HG02571 (cell line): ENCODE data around the gene DPRX.
"Not testable (repeated sequence)": the region's sequence is repeated elsewhere in the genome, so short reads cannot be mapped to it uniquely, and the experiment has no call there.

ENCODE experiments used
- ATAC-seq: cut with Tn5 transposase; IDR thresholded peaks from one replicate; pipeline ENCODE4 v1.9.1; 2021; ENCODE audit warnings: mild to moderate bottlenecking, moderate library complexity; ENCODE audit not compliant: unreplicated experiment

Gene DPRX

GRCh38 chr19:53644061-53644816 lies 12.4 kb downstream of the DPRX start:
- no peak for ATAC-seq

GRCh38 chr19:53646144-53646543 lies 14.3 kb downstream of the DPRX start:
- no peak for ATAC-seq

- ATAC-seq = no peak
Measured at GRCh38 chr19:53647350-53647749, 15.6 kb downstream of the DPRX start.

GRCh38 chr19:53647792-53648191 lies 16.0 kb downstream of the DPRX start:
- ATAC-seq = no peak

DNA sequence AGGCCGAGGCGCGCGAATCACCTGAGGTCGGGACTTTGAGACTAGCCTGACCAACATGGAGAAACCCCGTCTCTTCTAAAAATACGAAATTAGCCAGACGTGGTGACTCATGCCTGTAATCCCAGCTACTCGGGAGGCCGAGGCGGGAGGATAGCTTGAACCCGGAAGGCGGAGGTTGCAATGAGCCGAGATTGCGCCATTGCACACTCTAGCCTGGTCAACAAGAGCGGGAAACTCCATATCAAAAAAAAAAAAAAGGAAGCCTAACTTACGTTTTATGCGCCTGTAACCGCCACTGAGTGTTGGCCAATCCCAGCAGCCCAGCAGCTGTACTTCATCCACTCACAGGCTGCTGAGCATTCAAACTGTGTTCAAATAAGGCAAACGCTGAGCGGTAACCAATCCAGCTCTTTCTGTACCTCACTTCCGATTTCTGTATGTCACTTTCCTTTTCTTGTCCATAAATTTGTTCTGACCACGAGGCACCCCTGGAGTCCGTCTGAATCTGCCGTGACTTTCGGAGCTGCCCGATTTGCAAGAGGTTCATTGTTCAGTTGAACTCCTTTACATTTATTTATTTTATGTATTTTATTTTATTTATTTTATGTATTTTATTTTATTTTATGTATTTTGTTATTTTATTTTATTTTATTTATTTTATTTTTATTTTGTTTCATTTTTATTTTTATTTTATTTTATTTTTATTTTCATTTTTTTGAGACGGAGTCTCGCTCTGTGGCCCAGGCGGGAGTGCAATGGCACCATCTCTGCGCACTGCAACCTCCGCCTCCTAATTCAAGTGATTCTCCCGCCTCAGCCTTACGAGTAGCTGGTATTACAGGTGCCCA lies 18.2 kb downstream of the DPRX start:
- ATAC-seq = no peak

DNA sequence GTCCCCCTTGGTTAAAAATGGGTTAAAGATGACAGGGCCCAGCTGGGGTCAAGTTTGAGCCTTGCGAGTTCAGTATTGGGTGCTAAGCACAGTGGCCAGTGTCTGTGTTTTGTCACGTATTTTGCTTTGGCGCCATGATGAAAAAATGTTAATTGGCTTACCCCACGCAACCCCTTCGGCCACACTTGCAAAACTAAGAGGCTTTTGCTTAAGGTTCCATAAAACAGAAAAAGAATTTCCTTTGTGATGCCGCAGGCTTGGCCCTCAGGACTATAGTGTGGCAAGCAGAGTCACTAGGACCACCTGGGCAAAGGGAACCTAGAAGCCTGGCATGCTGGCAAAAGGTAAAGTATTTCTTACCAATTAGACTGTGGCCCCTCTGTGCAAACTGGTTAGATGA lies 20.7 kb downstream of the DPRX start:
- no peak for ATAC-seq

GRCh38 chr19:53655042-53655665 lies 23.4 kb downstream of the DPRX start:
- no peak for ATAC-seq

- no peak for ATAC-seq
Measured at GRCh38 chr19:53657330-53657729, 25.5 kb downstream of the DPRX start.

DNA sequence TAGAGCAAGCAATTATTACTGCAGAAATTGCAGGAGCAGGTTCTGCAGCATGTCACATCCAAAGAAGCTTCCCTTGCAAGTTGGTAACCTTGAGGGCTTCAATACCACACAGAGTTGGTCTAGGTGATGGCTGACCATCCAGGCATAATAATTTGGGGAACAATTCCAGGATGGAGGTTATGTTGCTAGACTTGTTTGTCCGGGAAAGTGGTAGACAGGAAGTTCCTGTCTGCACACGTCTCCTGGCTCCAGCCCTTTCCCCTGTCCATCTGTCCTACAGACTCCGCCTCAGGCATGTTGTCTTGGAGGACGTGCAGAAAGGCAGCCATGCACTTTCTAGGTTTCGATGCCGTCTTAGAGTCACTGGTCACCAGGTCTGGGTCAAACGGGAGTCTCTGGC lies 26.0 kb downstream of the DPRX start:
- no peak for ATAC-seq

DNA sequence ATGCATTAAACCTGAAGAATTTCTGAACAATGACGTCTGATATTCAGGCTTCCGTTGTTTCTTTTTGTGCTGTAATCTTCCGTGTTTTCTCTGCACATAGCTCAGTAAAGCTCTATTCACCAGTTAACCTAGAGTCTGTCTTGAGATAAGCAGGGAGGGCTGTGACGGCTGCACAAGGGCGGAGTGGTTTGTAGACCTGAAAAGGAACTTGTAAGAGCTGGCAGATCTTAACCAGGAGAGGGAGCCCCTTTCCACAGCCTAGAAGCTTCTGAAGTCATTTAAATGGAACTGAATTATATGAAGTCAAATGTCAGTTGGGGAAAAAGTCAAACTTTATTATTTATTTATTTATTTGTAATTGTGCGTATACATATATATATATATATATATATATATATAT lies 27.5 kb downstream of the DPRX start:
- no peak for ATAC-seq

GRCh38 chr19:53660584-53660983 lies 28.8 kb downstream of the DPRX start:
- no peak for ATAC-seq

DNA sequence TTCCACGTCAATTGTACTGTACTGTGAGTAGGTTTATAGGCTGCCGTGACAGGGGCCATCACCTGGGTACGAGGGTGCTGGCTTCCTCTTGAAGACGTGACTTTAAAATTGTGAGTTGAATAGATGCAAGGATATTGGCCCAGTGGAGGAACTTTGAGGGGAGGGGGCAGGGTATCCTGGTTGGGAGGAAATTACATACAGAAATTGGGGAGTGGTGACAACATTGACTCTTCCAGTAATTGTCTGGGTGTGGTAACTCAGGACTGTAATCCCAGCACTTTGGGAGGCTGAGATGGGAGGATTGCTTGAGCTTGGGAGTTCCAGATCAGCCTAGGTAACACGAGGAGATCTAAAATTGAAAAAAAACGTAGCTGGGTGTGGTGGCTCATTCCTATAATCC lies 30.4 kb downstream of the DPRX start:
- ATAC-seq = no peak

DNA sequence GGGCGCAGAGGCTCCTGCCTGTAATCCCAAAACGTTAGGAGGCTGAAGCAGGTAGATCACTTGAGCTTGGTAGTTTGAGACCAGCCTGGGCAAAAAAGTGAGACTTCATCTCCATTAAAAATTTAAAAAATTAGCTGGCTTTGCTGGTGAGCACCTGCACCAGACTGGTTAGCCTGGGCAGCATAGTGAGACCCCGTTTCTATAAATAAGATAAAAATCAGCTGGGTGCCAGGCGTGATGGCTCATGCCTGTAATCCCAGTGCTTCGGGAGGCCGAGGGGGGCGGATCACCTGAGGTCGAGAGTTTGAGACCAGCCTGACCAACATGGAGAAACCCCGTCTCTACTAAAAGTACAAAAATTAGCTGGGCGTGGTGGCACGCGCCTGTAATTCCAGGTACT lies 32.4 kb downstream of the DPRX start:
- ATAC-seq = no peak

- no peak for ATAC-seq
Measured at GRCh38 chr19:53664760-53665159, 33.0 kb downstream of the DPRX start.

GRCh38 chr19:53666331-53666730 lies 34.5 kb downstream of the DPRX start:
- ATAC-seq = not testable (repeated sequence)

DNA sequence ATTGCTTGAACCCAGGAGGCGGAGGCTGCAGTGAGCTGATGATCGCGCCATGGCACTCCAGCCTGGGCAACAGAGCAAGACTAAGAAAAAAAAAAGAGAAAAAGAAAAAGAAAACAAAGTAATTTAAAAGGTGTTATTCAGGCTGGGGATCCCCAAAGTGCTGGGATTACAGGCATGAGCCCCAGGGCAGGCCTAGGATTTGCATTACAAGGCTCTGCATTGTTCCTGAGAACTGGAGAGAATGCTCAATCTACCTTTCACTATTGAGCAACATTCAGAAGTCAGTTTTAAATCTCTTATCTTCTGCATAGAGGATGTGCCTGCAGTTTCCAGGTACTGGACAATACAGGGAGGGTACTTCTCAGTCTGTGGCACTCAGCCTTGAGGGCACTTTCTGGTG lies 37.0 kb downstream of the DPRX start:
- not testable (repeated sequence) for ATAC-seq

GRCh38 chr19:53670345-53670744 lies 38.5 kb downstream of the DPRX start:
- no peak for ATAC-seq

DNA sequence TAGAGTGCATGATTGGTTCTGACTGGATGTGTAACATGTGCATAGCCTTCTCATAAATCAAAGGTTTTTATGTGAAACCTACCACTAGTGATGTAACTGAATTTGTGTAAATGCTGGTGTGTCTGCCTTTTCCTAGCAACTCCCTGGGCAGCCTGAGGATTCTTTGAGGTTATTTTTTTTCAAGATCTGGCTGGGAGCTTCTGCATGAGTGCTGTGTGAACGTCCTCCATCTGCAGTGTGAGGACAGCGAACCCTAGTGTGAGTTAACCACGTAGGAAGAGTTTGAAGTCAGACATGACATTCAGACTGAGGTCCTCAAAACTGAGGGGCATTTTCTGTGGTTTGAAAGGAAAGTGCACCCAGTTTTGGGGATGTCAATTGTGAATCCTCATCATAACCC lies 39.9 kb downstream of the DPRX start:
- no peak for ATAC-seq
